ENCODE data around the gene USP49.
A peak's percentile ranks its signal among the peaks of the same experiment; 100 is the strongest.
"Not testable (repeated sequence)": the region's sequence is repeated elsewhere in the genome, so short reads cannot be mapped to it uniquely, and the experiment has no call there.

Gene USP49

DNA sequence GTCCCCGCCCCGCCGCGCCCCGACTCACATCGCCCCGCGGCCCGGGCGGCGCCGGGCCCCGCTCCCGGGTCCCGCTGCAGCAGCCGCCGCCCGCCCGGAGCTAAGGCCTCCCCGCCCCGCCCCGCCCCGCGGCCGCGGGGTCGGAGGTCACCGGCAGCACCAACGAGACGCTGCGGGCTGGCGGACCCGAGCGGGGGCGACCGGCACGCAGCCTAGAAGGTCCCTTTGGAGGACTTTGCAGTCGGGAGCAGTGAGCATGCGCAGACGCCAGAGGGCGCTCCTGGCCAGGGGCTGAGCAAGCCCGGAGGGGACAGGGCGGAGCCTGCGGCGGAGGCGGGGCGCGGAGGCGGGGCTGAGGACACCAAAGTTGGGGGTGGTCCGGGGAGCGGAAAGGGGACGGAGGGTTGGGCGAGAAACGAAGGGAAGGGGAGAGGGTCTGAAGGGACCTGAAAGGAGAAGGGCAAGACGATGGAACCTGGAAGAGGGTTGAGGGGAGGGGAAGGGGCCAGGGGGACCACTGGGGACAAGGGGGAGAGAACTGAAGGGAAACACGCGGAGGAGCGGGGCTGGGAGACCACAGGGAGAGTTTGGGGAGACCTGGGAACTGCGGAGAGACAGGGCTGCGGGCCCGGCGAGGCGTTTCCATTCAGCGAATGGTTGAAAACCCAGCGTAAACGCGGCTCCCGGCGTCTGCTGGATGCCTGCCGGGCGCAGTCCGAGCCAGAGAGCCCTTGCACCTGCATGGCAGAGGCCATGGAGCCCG, 115.2 kb downstream of the USP49 start, which contains the start of gene FRS3:
TSS of gene FRS3 (minus strand) at position 113 of the 763 bp plus-strand sequence. CDS start 2,913 bp downstream, outside the sequence.
- DNase-seq (ENCODE audit: low read depth), result peak; percentile 89

DNA sequence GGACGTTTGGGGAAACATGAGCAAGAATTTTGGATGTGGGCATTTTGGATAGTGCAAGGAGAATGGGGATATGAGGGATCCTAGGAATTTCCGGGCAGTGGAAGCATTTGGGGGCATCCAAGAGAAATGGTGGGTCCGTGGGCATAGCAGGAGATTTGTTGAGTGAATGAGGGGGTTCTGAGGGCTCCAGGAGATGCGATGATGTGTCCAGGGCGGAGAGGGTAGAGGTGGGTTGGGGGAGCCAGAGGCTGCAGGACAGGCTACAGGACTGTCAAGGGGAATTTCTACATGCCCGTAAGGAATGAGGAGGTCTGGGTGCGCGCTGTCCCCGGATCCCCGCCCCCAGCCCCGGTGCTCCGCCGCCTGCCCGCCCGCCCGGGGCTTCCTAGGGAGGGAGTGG, 115.8 kb downstream of the USP49 start:
- no peak for DNase-seq (ENCODE audit: low read depth)

DNA sequence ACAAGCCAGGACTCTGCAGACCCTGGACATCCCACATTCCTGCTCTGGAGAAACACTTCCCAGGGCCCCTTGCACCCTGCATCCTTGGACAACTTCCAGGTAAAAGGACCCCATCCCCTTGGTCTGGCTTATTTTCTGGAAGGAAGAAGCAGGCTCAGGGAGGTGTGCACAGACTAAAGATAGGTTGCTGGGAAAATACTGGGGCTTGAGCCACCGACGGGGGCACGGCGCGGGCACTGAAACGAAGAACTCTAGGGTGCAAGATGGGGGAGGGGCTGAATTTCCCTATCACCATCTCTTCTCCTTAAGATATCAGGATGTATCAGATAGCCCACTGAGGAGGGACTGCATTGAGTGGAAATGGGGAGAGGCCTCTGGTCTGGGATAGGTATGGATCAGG, 116.3 kb downstream of the USP49 start:
- no peak for DNase-seq (ENCODE audit: low read depth)

DNA sequence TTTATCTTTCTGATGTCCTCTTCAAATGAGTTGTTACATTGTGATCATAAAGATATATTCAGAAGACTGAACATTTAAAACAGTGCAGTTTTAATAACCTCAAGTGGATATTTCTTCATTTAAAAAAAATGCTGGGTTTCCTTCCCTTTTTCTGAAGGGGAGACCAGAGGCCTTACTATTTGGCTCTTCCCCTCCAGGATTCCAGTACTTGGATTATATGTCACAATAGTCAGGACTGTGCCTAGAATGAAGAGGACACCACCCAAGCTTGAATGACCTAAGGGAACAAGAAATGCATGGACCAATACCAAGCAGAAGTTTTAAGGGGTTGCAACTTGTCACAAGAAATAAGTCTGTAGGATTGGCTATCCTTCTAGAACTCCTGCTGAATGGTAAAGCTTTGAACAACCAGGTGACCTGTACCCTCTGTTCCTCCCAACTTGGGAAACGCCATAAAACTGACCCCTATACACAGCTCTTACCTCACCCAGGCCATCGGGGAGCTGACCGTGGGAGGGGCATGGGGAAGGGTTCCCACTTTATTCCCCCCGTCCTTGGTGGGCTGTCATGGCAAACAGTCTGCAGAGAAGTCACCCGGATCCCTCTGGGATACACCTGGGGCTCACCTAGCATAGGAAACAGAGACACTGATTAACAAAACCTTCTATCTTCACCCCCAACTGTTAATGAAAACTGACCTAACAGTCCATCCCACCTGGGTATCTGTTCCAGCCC, 117.5 kb downstream of the USP49 start:
- DNase-seq (ENCODE audit: low read depth), result no peak

DNA sequence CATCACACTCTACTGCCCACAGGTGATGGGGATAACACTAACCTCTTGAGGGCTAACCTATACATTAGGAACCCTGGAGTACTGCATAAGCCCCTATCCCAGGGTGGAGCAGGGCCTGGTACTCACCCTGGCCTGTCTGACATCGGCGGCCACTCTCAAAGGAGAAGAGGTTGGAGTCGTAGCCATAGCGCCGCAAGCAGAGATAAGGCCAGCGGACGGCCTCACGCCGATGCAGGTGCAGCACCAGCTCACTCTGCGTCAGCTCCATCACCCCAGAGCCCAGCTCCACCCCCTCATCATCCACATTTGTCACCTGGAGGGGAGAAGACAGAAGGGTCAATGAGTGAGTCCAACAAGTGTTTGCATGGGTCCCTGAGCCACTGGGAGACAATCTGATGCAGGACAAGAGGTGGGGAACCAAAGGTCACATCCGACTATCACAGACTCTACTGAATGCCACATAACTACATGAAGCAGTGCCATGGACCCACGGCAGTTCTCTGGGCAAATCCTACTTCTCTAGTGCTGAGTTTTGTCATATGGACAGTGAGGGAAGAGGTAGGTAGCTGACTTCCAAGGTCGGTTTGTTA, 119.8 kb downstream of the USP49 start:
- no peak for DNase-seq (ENCODE audit: low read depth)

DNA sequence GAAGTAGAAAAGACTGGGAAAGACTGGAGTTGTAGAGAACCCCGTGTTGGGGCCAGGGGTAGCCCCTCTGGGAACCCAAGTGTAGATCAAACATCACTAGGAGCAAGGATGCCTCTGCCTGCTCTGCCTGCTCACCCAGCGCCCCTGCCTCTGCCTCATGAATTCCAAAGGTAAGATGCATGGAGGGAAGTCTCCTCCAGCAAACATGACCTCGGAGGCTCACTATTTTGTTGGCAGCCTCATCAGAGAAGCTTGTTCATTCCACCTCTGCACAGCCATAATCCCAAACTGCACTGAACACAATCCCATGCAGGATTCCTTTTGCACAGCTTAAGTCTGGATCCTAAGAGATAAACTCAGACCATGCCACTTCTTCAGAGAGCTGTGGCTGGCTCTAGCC, 120.3 kb downstream of the USP49 start:
- no peak for DNase-seq (ENCODE audit: low read depth)

DNA sequence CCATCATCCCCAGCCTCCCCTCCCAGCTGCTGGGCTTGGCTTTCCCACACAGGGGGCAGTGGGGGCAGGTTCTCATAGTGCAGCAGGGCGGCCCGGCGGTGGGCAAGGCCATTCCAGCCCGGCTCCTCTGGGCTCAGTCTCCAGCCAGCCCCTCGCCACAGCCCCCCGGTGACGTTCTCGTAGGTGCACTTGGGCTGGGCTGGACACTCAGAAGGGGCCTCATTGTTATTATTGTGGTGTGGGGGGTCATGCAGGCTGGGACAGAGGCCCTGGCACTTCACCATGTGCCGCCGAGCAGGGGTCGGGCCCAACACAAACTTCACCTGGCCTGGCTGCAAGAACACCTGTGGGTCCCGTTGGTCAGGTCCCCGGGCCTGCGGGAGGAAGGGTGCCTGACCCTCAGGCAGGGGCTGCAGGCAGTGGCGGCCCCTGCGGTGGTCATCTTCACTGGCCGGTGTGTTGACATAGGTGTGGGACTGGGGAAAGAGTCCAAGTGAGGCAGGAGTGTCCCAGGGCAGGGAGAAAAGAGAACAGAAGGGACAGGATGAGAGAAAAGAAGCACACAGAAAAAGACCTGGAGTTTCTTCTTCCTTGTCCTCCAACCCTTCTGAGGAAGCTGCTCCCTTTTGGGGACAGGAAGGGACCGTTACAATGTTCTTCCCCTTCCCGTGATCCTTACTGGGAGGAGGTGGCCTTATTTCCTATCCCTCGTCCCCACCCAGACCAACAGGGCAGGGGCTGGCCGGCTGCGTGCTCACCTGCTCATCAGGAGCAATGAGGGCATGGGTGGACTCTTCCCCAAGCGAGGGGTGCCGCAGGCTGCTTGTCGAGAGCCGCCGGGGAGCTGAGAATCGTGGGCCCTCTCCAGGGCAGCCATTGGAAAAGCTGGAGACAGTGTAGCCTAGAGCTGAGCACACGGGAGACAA, 123.9 kb downstream of the USP49 start:
- no peak for DNase-seq (ENCODE audit: low read depth)

DNA sequence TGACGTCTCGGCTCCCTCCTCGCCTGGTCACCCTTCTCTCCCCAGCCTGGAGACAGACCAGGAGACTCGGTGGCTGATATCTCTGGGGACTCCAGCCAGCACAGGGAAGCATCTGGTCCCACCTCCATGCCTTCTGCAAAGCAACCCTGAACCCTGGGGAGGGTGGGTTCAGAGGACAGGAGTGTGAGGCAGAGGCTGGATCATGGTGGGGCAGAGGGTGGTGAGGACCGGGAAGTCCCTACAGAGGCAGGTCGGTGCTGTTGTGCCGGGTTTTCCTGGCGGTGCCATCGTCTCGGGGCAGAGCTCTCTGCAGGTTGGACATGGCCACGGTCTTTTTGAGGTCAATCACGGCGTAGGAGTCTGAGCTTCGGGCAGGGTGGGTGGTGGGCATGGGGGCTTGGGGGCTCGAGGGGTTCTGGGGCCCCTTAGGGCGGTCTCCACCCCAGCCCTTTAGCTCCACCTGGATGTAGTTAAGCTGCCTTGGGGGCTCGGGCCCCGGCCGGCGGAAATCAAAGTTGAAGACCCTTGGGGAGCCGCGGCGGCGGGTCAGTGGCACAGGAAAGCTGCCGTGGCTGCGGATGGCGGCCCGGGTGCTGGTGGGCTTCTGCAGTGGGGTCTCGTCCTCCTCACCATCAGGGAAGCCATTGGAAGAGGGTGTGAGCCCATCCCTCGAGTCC, 124.7 kb downstream of the USP49 start:
- DNase-seq (ENCODE audit: low read depth), result no peak

DNA sequence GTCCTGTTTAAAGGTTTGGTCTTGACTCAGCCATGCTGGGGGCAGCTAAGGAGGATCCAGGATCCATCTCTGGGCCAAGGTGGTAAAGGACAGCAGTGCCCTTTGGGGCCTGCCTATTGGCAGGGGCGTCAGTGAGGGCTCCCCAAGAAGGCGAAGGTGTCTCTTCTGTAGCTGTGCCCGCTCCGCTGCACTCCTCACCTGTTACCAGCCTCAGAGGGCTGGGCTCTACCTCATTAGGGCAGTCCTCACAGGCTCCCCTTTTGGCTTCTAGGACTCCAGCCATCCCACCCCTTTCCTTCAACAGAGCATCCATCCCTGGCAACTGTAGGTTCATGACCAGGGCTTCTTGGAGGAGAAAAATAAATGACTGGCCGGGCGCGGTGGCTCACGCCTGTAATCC, 125.8 kb downstream of the USP49 start:
- no peak for DNase-seq (ENCODE audit: low read depth)

DNA sequence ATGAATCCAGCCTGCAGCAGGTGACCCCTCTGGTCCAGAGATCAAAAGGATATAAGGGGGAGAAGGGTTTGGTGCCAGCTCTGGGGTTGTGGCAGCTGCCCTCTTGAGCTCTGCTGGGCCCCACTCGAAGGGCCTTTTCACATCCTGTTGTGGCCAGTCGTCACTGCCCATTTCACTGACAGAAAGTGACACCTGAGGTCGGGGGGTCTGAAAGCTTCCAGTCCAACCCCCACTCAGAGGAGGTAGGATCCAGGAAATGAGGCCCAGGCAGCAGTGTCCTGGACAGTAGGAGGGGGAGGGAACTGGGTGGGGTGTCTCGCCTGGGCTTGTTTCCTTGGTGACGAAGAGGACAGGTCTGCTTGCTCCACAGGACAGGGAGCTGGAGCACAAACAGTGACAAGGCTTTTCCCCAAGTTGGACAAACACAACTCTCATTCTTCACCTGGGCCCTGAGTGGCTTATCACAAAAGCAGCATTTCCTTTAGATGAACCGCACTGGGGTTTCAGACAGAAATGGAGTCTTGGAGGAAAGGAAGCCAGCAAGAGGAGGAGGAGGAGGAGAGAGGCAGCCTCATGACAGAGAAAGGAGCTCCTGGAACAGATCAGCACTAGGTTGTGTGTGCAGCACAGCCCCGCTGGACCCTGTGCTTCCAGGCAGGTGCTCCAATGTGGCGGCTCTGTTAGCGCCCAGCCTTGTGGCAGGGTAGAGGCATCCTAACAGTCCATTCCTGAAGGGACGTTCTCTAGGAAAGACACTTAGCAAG, 126.4 kb downstream of the USP49 start:
- no peak for DNase-seq (ENCODE audit: low read depth)

DNA sequence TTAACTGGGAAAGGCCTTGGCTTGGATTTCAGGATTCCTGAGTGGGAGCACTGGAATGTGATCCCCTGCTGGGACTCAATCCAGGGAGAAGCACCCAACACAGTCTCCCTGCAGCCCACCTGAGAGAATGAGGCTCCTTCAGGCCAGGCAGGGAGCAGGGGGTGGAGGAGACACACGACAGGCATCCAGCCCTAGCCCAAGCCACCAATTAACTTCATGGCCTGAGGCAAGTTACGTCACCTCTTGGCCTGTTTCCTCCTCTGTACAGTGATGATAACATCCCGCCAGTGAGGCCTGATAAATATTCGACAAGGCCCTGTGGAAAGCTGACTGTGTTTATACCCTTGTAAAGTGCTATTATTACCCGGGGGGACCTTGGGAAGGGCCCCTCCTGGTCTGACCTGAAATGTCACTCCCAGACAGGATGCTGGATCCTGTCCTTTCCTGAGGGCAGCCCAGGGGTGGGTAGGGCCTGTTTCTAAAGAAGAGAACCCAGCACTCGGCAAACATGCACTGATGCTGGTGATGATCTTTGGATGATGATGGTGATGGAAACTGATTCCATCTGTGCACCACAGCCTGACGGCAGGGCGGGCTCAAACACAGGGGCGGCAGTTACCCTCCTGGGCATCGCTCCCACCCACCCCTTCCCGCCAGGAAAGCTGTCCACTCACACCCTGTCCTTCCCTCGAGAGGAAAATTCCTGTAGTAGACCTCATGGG, 127.9 kb downstream of the USP49 start:
- DNase-seq (ENCODE audit: low read depth), result peak; percentile 84

DNA sequence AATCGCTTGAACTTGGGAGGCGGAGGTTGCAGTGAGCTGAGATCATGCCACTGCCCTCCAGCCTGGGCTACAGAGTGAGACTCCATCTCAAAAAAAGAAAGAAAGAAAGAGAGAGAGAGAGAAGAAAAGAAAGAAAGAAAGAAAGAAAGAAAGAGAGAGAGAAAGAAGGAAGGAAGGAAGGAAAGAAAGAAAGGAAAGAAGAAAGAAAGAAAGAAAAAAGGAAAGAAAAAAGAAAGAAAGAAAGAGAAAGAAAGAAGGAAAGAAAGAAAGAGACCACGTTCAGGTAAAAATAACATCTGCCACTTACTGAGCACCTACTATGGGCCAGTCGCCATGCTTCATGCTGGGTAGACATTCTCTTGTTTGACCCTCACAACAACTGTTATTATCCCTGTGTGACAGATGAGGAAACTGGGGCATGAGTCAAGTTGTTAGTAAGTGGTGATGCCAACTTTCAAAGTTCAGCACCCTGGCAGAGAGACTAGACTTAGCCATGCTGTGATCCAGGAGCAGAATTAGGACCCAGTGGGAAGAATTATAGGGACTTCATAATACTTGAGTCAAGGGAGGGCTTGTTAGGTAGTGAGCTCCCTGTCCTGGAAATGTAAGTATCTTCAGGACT, 129.0 kb downstream of the USP49 start:
- DNase-seq (ENCODE audit: low read depth), result not testable (repeated sequence)

DNA sequence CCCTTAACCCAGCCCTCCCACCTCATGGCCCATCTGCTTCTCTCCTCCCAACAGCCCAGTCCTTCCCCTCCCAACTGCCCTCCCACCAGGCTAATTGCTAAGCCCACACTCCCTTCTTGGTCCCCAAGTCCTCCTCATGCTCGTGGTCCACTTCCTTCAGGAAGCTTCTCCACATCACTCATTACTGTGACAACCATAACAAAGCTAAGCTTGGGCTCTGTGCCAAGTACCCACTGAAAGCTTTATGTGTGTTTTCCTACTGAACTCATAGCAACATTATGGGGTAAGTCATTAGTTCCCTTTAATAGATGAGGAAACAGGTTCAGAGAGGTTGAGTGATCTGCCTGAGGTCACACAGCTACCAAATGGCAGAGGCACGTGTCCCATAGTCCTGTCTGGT, 131.7 kb downstream of the USP49 start:
- no peak for DNase-seq (ENCODE audit: low read depth)

DNA sequence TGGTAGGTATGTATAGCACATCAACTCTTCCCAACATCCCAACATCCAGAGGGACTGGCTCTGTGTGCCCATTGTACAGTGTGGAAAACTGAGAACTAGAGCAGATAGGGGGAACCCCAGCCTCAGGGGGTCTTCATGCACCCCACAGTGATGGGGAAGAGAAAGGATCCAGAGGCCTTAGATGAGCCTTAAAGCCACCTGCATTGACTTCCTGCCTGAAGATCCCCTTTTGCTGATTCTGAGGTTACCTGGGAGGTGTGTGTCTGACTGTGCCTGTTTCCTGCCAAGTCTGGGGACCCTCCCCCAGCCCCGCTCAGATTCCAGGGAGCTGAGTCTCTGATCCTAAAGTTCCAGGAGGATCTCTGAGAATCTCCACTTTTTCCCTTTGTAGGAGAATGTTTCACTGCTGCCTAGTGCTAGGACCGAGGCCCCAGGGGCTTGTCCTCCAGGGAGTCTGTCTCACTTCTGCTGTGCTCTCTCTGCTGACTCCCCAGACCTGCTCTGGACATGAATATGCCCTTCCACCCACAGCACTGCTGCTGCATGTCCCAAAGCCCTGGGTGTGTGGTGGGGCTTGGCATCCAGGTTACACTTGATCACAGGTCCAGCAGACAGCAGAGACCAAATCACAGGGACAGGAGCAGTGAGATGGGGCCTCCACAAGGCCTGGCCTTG, 135.1 kb downstream of the USP49 start:
- no peak for DNase-seq (ENCODE audit: low read depth)

DNA sequence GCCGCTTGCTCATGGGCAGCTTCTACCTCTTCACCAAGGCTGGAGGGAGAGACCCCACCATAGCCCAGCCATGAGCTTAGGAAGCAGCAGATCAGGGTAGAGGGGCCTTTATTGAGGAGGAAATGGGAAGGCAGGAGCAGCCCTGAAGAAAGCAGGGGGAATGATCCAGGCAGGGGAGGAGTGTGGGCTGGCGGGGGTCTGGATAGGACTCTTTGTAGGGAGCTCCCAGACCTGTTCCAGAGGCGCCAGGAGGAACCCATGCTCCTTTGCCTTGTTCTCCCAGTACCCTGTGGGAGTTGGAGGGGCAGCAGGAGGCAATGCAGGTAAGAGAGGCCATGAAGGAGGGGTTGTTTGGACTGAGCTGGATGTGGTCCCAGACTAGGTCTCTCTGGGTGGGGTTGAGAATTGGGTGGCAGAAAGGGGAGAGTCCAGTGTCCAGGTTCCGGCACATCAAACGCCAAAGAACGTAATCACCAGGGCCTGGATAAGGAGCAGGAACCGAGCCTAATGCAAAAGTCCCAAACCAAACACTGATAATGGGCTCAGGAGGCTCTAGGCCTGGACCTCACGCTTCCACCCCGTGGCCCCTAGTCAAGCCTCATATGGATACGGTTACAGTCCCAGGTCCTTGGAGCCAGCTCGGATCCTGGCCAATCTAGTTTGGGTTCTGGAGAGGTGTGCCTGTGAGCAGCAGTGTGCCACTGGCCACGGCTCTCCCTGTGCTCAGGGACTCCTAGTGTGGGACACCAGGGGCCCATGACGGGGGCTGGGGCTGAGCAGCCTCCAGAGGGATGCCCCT, 135.9 kb downstream of the USP49 start:
- DNase-seq (ENCODE audit: low read depth), result no peak

DNA sequence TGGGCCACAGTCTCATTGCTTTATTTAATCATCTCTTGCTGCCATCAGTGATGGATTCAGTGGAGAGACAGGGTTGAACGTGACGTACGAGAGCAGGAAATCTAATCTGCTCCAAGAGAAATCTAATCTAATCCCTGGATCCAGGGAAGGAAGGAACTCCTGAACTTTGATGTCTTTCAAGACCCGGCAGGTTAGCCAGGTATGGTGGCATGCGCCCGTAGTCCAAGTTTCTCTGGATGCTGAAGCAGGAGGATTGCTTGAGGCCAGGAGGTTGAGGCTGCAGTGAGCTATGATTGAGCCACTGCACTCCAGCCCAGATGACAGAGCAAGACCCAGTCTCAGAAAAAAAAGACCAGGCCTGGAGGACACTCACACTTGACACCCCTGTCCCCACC, 136.5 kb downstream of the USP49 start:
- DNase-seq (ENCODE audit: low read depth), result no peak

DNA sequence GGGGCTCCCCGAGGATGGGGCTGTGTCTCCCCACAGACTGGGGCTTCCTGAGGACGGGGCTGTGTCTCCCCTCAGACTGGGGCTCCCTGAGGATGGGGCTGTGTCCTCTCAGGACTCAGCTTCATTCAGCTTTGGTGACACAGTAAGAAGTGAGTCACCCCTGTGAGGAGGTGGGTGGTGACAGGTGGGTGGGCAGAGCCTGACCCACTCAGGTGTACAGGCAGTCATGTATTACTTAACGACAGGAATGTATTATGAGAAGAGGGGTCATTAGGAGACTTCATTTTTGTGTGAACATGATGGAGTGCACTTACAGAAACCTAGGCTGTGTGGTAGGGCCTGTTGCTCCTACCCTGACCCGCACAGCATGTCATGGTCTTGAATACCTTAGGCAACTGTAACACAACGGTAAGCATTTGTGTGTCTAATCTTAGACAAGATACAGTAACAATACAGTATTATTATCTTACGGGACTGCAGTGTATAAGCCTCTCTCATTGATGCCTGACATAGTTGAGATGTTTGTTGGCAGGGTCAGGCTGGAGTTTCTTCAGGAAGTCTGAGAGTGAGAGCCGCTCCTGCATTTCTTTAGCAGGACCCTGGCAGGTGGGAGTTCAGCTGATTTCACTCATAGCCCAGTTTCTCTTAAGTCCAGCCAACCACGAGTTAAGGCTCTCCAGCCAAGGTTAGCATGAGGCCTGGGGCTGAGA, 137.1 kb downstream of the USP49 start:
- DNase-seq (ENCODE audit: low read depth), result peak; percentile 40

Measured in iris pigment epithelial cell (primary cell).